GM12872 (cell line): ENCODE data around the gene MMD2.

Experiments used
- CTCF ChIP-seq: IDR thresholded peaks from 3 replicates; pipeline ENCODE4 v1.5.1; 2011; ENCODE audit warnings: low read depth, mild to moderate bottlenecking, low read length, moderate library complexity; ENCODE audit not compliant: insufficient read depth

Gene MMD2

GRCh38 chr7:4929005-4929404 lies 30.0 kb downstream of the MMD2 start:
- TF ChIP-seq CTCF: no peak

- TF ChIP-seq CTCF: no peak
Measured at GRCh38 chr7:4928445-4928844, 30.5 kb downstream of the MMD2 start.

GRCh38 chr7:4919969-4920766 lies 38.8 kb downstream of the MMD2 start:
- TF ChIP-seq CTCF: no peak

GRCh38 chr7:4916113-4916512 lies 42.9 kb downstream of the MMD2 start:
- no peak for TF ChIP-seq CTCF

GRCh38 chr7:4911111-4911828 lies 47.7 kb downstream of the MMD2 start:
- no peak for TF ChIP-seq CTCF

- no peak for TF ChIP-seq CTCF
Measured at GRCh38 chr7:4906682-4907081, 52.3 kb downstream of the MMD2 start.

- TF ChIP-seq CTCF: no peak
Measured at GRCh38 chr7:4905171-4905570, 53.8 kb downstream of the MMD2 start.
